B cell (primary cell): Measurements from ENCODE around the gene RPP30. TPM values are rescaled to one million over a fixed set of nuclear protein-coding genes. Genes with fewer than 3 reads are reported as not detected.

Experiments used
- ATAC-seq: fragments of 200-7000 bp; cut with Tn5 transposase; one replicate; pipeline ENCODE4 v1.10.0; 2021; ENCODE audit warnings: low read depth, mild to moderate bottlenecking, moderate number of reproducible peaks, moderate library complexity
- CTCF ChIA-PET: fragments of 350-600 bp; sonication (Branson Sonifier 250); formaldehyde crosslinking; loops from one replicate; lab custom pipeline; 2021; ENCODE audit warnings: antibody characterized with exemption, inconsistent platforms; lab: Charles Lee
- POLR2A ChIA-PET: fragments of 350-600 bp; sonication (Branson Sonifier 250); formaldehyde crosslinking; loops from one replicate; lab custom pipeline; 2021; ENCODE audit warnings: antibody characterized with exemption; lab: Charles Lee
- DNase-seq: peaks from one replicate; pipeline ENCODE4 v3.0.0; 2013
- H2AFZ ChIP-seq: 2 replicates; pipeline ENCODE4 v1.6.1; 2012; ENCODE audit warnings: mild to moderate bottlenecking, low read depth, low read length; ENCODE audit not compliant: insufficient read depth, poor library complexity, severe bottlenecking
- H3K27ac ChIP-seq, 2 donors: 1 replicate in 1 of 2; 2 replicates in 1 of 2; pipeline ENCODE4 v1.5.1; 2012 to 2013; ENCODE audit warnings: low read length in 2 of 2, mild to moderate bottlenecking in 2 of 2, moderate library complexity in 1 of 2
- H3K27me3 ChIP-seq, 4 experiments: fragments of 200-600 bp in 1 of 4; sonication (generic) in 1 of 4; replicated peaks in 1 of 4; 1 replicate in 2 of 4; 2 replicates in 2 of 4; pipeline versions ENCODE4 v1.6.1 to v1.7.0; 2013 to 2016; ENCODE audit warnings: low read length in 3 of 4, mild to moderate bottlenecking in 2 of 4, mixed read lengths in 1 of 4, moderate library complexity in 1 of 4; ENCODE audit not compliant: insufficient read depth in 4 of 4, control insufficient read depth in 3 of 4; ENCODE audit errors: control extremely low read depth in 1 of 4
- H3K36me3 ChIP-seq, 2 experiments: replicated peaks in 1 of 2; 1 replicate in 1 of 2; 2 replicates in 1 of 2; pipeline versions ENCODE4 v1.6.1 to v1.7.1; 2013; ENCODE audit warnings: low read length in 1 of 2; ENCODE audit not compliant: insufficient read depth in 2 of 2, control insufficient read depth in 1 of 2; ENCODE audit errors: control extremely low read depth in 1 of 2, extremely low read depth in 1 of 2
- H3K4me1 ChIP-seq, 2 donors: fragments of 200-600 bp in 1 of 2; sonication (generic) in 1 of 2; 1 replicate in 1 of 2; 2 replicates in 1 of 2; pipeline versions ENCODE4 v1.5.1 to v1.6.1; 2013 to 2017; ENCODE audit warnings: low read length in 2 of 2; ENCODE audit not compliant: control insufficient read depth in 2 of 2, insufficient read depth in 2 of 2
- H3K4me2 ChIP-seq: replicated peaks from 2 replicates; pipeline ENCODE3; 2012; ENCODE audit warnings: mild to moderate bottlenecking, low read depth, low read length; ENCODE audit not compliant: poor library complexity, severe bottlenecking
- H3K4me3 ChIP-seq, 5 experiments: fragments of 200-600 bp in 1 of 5; sonication (generic) in 1 of 5; 1 replicate in 3 of 5; 2 replicates in 2 of 5; pipeline versions ENCODE4 v1.5.1 to v1.7.0; 2011 to 2016; ENCODE audit warnings: low read length in 4 of 5, mild to moderate bottlenecking in 4 of 5, low read depth in 2 of 5, control low read depth in 1 of 5, moderate library complexity in 1 of 5; ENCODE audit not compliant: insufficient read depth in 1 of 5; ENCODE audit errors: control extremely low read depth in 1 of 5, extremely low read depth in 1 of 5
- H3K79me2 ChIP-seq: fragments of 200-600 bp; sonication (generic); one replicate; pipeline ENCODE4 v1.6.0; 2016; ENCODE audit warnings: low read length; ENCODE audit not compliant: control insufficient read depth, insufficient read depth
- H3K9ac ChIP-seq: fragments of 200-600 bp; sonication (generic); 2 replicates; pipeline ENCODE4 v1.6.1; 2017; ENCODE audit warnings: mild to moderate bottlenecking, low read length, moderate library complexity
- H3K9me3 ChIP-seq, 3 donors: one replicate each; pipeline versions ENCODE4 v1.6.1 to v1.7.1; 2013; ENCODE audit warnings: low read length in 2 of 3; ENCODE audit not compliant: control insufficient read depth in 2 of 3, insufficient read depth in 1 of 3; ENCODE audit errors: control extremely low read depth in 1 of 3
- H4K20me1 ChIP-seq: 2 replicates; pipeline ENCODE4 v1.6.0; 2012; ENCODE audit warnings: mild to moderate bottlenecking, low read length; ENCODE audit not compliant: insufficient read depth, control insufficient read depth, poor library complexity, severe bottlenecking
- H3K27ac Mint-ChIP-seq: one replicate; pipeline ENCODE4 v1.8.0; 2021; ENCODE audit warnings: mixed read lengths
- H3K27me3 Mint-ChIP-seq: one replicate; pipeline ENCODE4 v1.8.0; 2021; ENCODE audit warnings: mixed read lengths
- H3K4me1 Mint-ChIP-seq: one replicate; pipeline ENCODE4 v1.8.0; 2021; ENCODE audit warnings: mixed read lengths
- H3K4me3 Mint-ChIP-seq: one replicate; pipeline ENCODE4 v1.8.0; 2021; ENCODE audit warnings: mixed read lengths
- H3K9me3 Mint-ChIP-seq: one replicate; pipeline ENCODE4 v1.8.0; 2022; ENCODE audit warnings: mixed read lengths; ENCODE audit not compliant: insufficient read depth
- EZH2 ChIP-seq: IDR thresholded peaks from 2 replicates; pipeline ENCODE4 v1.6.1; 2012; ENCODE audit warnings: borderline replicate concordance, low read depth, mild to moderate bottlenecking, moderate library complexity, low read length; ENCODE audit not compliant: insufficient read depth, poor library complexity, severe bottlenecking
- WGBS: methylation state at CpG from one replicate; pipeline ENCODE4 v1.1.5; 2013; ENCODE audit warnings: missing lambda C conversion rate; ENCODE audit not compliant: insufficient coverage; 5-methylcytosine and 5-hydroxymethylcytosine counted together
- intact Hi-C: fragments of 100-400 bp; cut with micrococcal nuclease; formaldehyde crosslinking; loops from one replicate; pipeline ENCODE4 v1.10.0; 2022
- polyA plus RNA-seq: library from polyadenylated mRNA; depleted of rRNA; stranded (reverse); fragments of >200 nt; gene quantifications from 2 replicates; pipeline ENCODE4 v1.2.3, GENCODE V29; 2012
- total RNA-seq, 2 donors: library from RNA; stranded (reverse); fragments of 120-200 nt in 1 of 2; gene quantifications; 1 replicate in 1 of 2; 2 replicates in 1 of 2; pipeline versions ENCODE4 v1.2.3 to v1.2.4, GENCODE V29; 2013 to 2022
- TF ChIP-seq, protein P1 (sequence below): fragments of 200-600 bp; IDR thresholded peaks from one replicate; pipeline ENCODE4 v1.8.0; 2022; ENCODE audit warnings: antibody characterized with exemption, mild to moderate bottlenecking

RPP30 gene
- total and polyA plus RNA-seq, 2 donors (not counting 1 experiment from before 2014, with no cell fraction given), result 28.2 to 41.7 TPM

DNA sequence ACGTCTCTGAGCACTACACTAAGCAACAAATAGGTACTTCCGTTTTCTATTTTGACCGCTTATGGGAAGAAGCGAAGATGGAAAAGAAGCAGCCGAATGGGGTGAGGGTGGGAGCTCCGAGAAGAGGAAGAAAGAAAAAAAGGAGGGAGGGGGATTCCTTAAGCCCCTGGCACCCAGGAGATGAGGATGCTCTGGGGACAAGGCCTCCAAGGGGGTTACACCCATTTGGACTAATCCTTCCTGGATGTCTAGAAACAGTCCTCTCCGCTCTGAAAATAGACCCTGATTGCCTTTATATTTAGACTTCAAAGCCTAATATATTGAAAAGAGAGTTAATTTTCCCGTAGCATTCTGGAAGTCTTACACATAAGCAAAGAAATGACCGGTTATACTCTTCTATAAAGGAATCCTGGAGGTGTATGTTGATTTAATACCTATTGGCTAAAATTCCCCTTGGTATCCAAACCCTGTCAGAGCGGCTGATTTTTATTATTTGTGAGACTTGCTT, 13.3 kb upstream of the RPP30 start:
- Histone ChIP-seq H3K4me3 (peak overlapping the region; percentile 21 to 66 (median 62)), H3K79me2 (no peaks in the 10 kb centered on the region), H3K27ac (no peak overlapping the region), H3K9ac (peak overlapping the region; percentile 67), H3K27me3 (peaks cover 0 to 40% (median 37%) of the 10 kb centered on the region in 4 experiments), H3K36me3 (no peaks in the 10 kb centered on the region), H4K20me1 (no peaks in the 10 kb centered on the region), H2AFZ (peak overlapping the region; percentile 79), H3K4me1 (peaks cover 16 to 17% of the 10 kb centered on the region in 2 donors), H3K9me3 (peaks cover 0 to 6% (median 0%) of the 10 kb centered on the region in 3 donors), H3K4me2 (peak overlapping the region; percentile 96)
- ChIA-PET POLR2A (no interaction called here), CTCF (interaction anchor here (0.7 to 3.8 kb wide), 4 partner anchors 13 to 1072 kb away, joined by 3 to 24 read pairs (median 3); partner anchors contain the start of gene RPP30)
- DNase-seq, result no peak
- intact Hi-C loops, result loop anchor here (1.0 kb wide), 1 partner anchor 13 kb away; the partner anchor contains the start of gene RPP30
- no CpG with 5 or more reads among the region's 10 CpGs for WGBS
- peaks cover 13% of the 10 kb centered on the region for H3K4me1 Mint-ChIP-seq
- H3K27ac Mint-ChIP-seq, result peak overlapping the region; percentile 83
- H3K4me3 Mint-ChIP-seq, result peak overlapping the region; percentile 92
- TF ChIP-seq, protein P1, sequence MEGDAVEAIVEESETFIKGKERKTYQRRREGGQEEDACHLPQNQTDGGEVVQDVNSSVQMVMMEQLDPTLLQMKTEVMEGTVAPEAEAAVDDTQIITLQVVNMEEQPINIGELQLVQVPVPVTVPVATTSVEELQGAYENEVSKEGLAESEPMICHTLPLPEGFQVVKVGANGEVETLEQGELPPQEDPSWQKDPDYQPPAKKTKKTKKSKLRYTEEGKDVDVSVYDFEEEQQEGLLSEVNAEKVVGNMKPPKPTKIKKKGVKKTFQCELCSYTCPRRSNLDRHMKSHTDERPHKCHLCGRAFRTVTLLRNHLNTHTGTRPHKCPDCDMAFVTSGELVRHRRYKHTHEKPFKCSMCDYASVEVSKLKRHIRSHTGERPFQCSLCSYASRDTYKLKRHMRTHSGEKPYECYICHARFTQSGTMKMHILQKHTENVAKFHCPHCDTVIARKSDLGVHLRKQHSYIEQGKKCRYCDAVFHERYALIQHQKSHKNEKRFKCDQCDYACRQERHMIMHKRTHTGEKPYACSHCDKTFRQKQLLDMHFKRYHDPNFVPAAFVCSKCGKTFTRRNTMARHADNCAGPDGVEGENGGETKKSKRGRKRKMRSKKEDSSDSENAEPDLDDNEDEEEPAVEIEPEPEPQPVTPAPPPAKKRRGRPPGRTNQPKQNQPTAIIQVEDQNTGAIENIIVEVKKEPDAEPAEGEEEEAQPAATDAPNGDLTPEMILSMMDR, result no peak
- no peak for TF ChIP-seq EZH2
- ATAC-seq, result peak; percentile 6
- no peaks in the 10 kb centered on the region for H3K9me3 Mint-ChIP-seq
- peaks cover 45% of the 10 kb centered on the region for H3K27me3 Mint-ChIP-seq

DNA sequence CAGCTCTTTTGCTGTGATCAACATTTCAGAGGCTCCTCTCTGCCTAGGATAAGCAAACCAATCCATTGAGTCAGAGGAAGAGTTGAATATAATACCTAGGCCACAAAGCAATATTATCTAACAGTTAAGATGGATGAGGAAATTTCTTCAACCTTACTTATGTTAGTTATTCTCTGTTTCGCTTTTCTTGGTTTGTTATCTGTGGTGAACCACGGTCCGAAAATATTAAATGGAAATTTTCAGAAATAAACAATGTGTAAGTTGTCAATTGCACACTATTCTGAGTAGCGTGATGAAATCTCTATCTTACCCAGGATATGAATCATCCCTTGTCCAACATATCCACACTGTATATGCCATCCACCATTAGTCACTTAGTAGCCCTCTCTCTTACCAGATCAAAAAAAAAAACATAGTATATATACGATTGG, 12.4 kb upstream of the RPP30 start:
- Mint-ChIP-seq H3K27me3 (peaks cover 42% of the 10 kb centered on the region), H3K9me3 (no peaks in the 10 kb centered on the region), H3K4me3 (no peak overlapping the region), H3K27ac (no peak overlapping the region), H3K4me1 (peaks cover 13% of the 10 kb centered on the region)
- H4K20me1 ChIP-seq, result no peaks in the 10 kb centered on the region
- CTCF ChIA-PET, result interaction anchor here (0.7 to 1.3 kb wide), 2 partner anchors 105 to 1073 kb away, joined by 3 read pairs; no protein-coding TSS in a partner anchor
- peaks cover 0 to 6% (median 0%) of the 10 kb centered on the region in 3 donors for H3K9me3 ChIP-seq
- ATAC-seq (no peak), DNase-seq (no peak)
- H3K79me2 ChIP-seq, result no peaks in the 10 kb centered on the region
- H3K4me3 ChIP-seq, result no peak overlapping the region
- H3K4me1 ChIP-seq, result peaks cover 16 to 17% of the 10 kb centered on the region in 2 donors
- POLR2A ChIA-PET, result interaction anchor here (0.6 kb wide), 1 partner anchor 1508 kb away, joined by 6 read pairs; no protein-coding TSS in a partner anchor
- H3K27ac ChIP-seq, result no peak overlapping the region
- no peak overlapping the region for H3K9ac ChIP-seq
- intact Hi-C loops, result no loop called here
- H3K4me2 ChIP-seq, result no peak overlapping the region
- H2AFZ ChIP-seq, result no peak overlapping the region
- H3K36me3 ChIP-seq, result no peaks in the 10 kb centered on the region
- H3K27me3 ChIP-seq, result peaks cover 0 to 33% (median 32%) of the 10 kb centered on the region in 4 experiments
- WGBS, result no CpG with 5 or more reads among the region's 5 CpGs
- no peak for TF ChIP-seq EZH2
- TF ChIP-seq, protein P1, result no peak
